DMS114 treated with DMSO at 0.1 percent for 48 hours (cell line): ENCODE measurements around the gene EPM2A.

Experiments used
- DNase-seq: peaks from one replicate; lab custom pipeline; 2025; ENCODE audit not compliant: unreplicated experiment; lab: John Stamatoyannopoulos, UW

Gene EPM2A

DNA sequence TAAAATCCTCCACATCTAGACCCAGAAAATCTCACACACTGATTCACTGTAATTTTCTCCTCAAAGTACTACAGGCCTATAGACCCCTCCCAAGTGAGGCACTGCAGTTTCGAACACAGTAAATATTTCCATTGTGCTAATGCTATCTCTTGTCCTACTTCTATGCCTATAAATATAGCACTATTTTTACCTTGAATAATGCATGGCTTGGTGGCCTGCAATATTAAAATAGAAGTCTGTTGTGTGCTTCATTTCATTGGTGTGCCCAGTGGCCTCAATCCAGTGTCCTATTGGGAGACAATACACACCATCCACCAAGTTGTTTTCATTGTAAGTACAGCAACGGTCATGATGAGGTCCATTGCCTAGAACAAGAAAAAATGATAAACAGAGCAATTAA lies 49.4 kb downstream of the EPM2A start:
- DNase-seq = no peak

DNA sequence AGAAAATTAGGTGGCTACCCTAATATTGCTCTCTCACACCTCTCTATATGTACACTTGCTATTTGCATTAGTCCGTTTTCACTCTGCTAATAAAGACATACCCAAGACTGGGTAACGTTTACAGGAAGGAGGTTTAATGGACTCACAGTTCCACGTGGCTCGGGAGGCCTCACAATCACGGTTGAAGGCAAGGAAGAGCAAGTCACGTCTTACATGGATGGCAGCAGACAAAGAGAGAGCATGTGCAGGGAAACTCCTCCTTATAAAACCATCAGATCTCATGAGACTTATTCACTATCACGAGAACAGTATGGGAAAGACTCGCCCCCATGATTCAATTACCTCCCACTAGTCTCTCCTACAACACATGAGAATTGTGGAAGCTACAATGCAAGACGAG lies 53.4 kb downstream of the EPM2A start:
- no peak for DNase-seq

DNA sequence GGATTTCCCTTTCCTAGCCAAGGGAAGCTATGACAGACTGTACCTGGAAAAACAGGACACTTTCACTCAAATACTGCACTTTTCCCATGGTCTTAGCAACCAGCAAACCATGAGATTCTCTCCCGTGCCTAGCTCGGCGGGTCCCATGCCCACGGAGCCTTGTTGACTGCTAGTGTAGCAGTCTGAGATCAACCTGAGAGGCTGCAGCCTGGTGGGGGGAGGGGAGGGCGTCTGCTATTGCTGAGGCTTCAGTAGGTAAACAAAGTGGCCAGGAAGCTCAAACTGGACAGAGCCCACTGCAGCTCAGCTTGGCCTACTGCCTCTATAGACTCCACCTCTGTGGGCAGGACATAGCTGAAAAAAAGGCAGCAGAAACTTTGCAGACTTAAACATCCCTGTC lies 61.8 kb downstream of the EPM2A start:
- DNase-seq = no peak

DNA sequence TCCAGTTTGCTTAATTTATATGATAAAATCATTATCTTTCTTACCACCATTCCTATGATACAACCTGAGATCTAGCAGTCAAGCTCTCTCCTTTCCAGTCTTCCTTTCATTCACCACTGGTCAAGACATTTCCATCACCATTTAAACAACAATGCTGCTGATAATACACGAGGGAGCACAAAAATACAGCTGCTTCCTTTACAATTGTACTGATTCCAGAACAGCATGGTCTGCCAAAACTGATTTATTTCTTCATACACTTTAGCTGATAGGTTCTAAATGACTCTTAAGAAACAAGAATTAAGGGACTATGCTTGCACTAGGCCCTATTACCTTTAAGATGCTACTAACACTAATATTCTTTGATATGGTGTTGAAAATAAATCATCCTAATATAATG lies 65.0 kb downstream of the EPM2A start:
- DNase-seq = no peak

DNA sequence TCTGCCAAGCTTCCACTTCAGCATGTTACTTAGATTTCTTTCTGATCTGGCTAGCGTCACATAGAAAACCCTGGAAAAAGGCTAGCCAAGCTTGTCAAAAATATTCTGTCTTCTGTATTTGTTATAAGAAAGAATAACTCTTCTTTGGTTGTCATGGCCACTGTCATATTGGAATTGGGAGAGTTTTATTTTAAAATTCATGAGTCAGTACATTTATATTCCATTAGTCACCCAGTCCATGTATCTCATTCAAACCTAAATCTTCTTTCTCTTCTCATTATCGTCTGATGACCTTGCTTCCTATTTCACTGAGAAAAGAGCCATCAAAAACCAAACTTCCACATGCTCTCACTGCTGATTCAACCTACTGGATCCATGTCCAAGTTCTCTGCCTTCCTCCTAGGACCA lies 65.7 kb downstream of the EPM2A start:
- no peak for DNase-seq

DNA sequence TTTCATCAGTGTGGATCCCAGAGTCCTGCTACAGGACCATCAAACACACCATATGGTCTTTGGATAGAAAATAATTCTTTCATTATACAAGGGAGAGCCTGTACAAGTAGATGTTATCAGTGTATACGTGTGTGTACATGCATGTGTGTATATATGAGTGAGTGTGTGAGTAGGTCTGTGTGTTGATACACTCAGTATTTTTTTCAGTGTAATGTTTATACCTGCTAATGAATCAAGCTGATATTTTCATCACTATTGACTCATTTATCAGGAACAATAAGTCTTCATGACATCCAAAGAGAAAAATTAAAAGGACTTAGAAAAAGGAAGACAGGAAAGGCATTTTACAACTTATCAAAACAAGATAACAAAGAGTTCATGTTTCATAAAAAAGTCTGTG lies 66.5 kb downstream of the EPM2A start:
- no peak for DNase-seq

DNA sequence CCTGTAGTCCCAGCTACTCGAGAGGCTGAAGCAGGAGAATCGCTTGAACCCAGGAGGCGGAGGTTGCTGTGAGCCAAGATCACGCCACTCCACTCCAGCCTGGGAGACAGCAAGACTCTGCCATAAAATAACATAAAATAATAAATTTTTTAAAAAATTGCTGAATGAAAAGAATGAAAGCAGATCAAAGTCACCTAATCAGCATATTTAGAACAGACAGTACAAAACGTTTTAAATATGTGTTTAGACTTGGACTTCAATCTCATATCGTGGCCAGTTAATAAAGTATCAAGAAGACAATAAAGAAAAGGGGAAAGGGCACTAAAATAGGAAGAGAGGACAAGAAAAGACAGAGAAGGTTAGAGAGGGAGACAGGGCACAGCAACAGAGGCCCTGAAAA lies 74.6 kb downstream of the EPM2A start:
- no peak for DNase-seq

DNA sequence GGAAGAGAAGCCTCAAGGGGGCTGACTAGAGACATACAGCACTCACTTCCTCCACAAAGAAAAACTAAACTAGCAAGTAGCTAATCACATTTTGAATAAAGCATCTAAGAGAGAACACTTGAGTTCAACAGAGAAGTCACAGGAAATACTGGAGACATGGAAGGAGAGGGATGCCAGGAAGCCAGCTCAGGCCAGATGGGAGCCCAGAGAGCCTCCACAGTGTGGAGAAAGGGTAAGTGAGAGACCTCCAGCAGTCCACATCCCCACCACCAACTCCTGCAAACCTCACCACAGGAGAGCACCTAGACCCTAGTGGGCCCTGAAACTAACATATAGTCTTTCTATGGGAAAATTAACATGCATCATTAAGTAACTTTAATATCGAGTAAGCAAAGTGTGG lies 79.2 kb downstream of the EPM2A start:
- no peak for DNase-seq

DNA sequence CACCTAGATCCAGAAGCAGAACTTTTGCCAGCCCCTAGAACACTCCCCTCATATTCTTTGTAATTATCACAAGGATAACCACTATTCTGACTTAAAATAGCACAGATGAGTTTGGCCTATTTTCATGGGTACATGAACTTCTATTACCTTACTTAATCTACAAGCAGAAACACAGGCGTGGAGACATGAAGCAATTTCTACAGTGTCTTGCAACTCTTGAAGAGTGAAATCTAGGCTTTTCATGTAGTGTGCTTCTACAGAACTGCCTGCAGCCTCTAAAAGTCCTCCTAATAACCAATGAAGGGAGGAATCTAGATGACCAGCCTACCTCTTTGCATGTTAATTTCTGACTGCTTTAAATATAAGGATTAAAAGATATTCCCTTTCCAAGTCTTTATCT lies 82.7 kb downstream of the EPM2A start:
- DNase-seq = no peak

DNA sequence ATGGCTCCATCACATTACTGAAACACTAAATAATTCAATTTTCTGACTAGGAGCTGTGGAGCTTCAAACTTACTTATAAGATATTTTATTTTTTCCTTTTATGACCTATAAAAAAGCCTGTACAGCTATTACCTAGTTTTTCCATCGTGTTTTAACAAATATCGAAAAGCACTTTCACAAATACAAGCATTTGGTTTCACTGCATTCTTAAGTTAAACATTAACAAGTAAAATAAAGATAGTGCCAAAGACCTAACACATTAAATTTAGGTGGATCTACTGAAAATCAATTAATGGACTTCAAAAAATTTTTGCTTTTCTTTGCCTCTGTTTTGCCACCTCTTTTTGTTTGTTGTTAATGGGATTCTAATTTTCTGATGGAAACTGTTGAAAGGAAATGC lies 83.3 kb downstream of the EPM2A start:
- DNase-seq = no peak

DNA sequence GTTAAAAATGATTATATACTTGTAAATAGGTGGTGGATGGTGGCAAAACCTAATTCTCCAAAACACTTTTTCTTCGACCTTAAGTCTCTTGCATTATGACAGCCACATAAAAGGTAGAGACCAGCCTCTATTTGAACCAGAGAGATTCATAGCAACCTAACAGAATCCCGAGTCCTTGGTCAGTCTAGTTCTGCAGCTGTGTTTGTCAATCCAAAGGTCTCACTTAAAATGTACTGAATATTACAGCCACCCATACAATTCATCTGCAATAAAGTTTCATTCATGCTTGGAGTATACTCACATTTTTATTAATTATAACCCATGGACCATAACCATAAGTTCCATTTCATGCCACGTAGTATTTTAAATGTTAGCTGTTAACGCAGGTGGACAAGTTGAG lies 87.2 kb downstream of the EPM2A start:
- no peak for DNase-seq

DNA sequence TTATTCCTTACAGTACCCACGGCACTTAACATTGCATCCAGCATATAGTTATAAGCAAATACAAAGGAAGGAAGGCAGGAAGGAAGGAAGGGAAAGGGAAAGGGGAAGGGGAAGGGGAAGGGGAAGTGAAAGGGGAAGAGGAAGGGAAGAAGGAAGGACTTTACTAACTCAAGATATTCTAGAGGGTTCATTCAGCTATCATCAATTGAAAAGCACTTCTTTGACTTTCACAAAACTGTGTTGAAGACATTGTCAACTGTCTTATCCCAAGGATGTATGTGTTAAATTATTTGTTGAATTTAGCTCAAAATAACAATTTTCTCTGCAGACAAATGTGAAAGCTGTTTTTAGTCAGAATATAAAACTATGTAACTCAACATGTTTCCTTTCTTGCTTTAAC lies 87.7 kb downstream of the EPM2A start:
- no peak for DNase-seq

DNA sequence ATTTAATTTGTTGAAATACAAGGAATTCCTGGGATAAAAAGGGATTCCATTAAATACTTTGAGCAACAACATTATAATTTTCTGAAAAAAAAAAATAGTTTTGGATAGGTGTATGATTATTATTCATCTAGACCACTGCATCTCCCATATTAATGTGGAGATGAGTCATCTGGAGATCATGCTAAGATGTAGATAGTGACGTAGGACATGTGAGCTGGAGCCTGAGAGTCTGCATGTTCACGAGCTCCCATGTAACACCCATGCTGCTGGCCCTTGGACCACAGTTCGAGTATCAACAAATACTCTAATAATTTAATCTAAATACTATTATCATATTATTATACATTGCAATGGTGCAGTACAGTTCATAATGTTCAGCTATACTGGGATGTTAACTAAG lies 91.6 kb downstream of the EPM2A start:
- DNase-seq = no peak

DNA sequence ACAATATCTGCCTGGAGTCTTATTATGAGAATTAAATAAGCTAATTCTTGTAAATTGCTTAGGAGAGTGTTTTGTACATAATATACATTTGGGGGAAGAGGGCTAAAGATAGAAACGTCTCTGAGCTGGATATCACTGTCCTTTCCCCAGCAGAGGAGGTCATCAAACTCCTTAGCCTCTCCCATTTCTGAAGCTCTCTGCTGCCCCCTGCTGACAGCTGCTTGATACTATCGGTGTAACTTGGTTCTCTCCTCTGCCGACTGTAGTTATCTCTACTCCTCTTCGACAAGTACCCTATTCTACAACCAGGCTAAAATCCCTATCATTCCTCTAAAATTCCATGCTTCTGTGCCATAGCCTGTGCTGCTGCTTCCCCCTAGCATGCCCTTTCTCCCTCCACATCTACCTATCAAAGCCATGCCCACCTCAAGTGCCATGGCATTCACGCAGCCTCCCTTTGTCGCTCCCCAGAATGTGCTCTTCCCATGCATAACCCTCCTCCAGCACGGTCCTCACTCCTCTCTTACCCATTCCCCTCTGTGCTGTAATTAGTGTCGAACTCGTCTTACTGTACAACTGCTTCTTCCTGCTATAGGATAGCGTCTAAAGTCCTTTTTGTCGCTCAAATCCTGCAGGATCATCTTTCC lies 101.2 kb downstream of the EPM2A start:
- DNase-seq = peak; percentile 11

DNA sequence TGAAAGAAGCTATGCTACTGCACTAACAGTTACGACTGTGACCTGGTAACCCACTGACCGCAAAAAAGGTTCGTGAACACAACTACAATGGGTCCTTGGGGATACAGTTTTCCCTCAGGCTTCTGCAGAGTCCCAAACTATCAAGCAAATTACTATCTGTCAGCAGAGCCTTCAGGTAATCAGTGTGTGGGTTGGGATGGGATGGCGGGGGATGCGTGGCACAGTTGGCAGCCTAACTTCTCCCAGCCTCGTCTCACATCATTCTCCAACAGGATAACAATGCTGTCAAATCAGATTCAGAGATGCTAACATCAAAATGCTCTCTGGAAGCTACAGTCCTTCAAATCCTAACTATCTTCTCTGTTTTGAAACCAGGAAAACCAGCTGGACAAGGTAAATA lies 102.3 kb downstream of the EPM2A start:
- no peak for DNase-seq

DNA sequence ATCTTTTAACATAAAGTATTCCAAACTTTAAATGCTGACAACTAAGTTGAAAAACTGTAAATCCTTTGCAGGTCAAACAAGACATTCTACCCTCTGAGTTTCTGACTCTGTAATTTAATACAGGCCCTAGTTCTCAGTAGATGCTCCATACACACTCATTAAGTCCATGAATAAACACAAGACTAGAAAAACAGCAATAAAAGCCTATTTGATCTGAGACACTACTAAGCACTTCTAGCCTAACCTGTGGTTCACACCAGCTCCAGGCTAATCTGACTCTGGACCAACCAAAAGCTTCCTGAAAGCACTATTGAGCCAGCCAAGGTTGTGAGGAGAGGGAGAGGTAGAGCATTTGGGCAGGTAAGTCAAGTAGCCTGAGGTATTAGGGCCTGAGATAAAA lies 103.9 kb downstream of the EPM2A start:
- no peak for DNase-seq

DNA sequence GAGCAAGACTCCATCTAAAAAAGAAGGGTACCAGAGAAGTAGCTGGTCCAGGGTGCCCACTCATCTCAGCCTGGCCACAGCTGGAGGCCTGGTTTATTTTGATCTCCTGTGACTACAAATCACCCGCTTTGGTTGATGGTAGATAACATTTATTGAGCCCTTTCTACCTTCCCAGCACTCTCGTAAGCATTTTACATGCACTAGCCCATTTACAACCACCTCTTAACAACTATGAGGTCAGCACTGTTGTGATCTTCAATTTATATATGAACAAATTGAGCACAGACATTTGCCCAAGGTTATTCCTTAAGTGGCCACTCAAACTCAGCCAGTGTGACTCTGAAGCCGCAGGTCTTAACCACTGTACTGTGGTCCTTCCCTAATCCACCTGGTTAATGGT lies 104.7 kb downstream of the EPM2A start:
- DNase-seq = no peak

DNA sequence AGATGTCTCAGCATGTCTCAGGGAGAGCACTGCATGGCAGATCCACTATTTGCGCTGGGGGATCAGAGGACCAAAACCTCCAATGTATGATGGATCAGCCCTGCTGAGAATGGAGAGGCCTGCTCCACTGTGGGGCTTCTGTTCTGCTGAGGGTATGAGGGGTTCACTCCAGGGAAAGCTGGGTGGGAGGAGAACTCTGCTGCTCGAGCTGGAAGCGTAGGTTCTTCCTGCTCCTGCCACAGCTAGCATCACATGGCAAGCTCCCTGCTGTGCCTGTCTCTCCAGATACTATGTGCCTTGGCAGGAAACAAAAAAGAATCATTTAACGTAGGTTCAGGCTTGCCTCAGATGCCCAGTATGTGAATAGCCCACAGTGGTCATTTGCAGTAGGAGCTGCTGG lies 105.8 kb downstream of the EPM2A start:
- no peak for DNase-seq

DNA sequence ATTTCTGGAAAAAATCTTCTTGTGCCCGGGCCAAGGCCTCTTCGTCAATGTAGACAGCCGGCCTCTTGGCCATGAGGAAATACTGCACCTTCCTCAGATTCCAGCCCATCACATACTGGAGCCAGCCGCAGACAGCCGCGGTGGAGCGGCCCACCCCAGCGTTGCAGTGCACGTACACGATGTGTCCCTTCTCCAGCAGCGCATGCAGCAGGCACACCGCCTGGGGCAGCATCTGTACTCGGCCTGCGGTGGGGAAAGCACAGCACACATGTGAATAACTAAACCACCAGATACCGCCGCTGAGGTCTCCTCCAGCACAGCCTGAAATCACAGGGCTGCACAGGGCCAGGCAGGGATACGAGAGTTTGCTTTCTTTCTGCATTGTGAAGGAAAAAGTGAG lies 107.9 kb downstream of the EPM2A start:
- no peak for DNase-seq

DNA sequence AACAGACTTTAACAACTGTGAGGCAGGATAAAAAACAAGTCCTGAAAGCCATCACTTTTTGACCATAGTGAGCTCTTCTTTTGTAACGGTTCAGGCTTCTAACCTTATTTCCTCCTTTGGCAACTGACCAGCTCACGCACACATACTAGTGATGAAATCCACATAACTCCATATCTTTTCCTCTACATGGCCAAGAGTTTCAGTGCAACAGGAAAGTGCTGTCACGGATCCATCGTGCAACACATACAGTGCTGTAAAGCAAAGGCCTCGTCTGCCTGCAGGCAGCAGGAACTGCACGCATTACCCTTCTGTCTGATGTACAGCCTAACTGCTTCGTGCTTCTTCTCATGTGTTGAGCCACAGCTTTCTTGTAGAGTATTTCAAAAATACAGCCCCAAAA lies 108.5 kb downstream of the EPM2A start:
- DNase-seq = no peak

DNA sequence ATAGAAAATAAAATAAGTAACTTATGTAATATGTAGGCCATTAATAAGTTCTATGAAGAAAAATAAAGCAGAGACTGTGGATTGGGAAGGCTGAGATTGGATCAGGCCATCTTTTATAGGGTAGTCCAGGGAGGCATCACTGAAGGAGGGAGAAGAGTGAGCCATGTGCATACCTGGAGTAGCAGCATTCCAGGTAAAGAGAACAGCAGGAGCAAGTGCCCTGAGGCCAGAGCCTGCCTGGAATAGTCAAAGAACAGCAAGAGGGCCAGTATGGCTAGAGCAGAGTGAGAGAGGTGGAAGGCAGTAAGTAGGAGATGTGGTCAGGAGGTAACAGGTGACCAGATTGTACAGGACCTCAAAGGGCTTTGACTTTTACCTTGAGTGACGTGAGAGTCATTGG lies 112.1 kb downstream of the EPM2A start:
- no peak for DNase-seq

DNA sequence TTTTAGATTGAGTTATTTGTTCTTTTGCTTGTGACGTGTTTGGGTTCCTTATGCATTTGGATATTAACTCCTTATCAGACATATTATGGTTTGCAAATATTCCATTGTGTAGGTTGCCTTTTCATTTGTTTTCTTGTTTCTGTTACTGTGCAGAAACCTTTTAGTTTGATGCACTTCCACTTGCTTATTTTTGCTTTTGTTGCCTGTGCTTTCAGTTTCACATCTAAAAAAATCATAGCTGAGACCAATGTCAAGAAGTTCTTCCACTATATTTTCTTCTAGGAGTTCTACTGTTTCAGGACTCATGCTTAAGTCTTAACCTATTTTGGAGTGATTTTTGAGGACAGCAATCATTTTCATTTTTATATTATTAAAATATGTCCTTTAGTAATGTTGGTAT lies 113.5 kb downstream of the EPM2A start:
- DNase-seq = no peak

DNA sequence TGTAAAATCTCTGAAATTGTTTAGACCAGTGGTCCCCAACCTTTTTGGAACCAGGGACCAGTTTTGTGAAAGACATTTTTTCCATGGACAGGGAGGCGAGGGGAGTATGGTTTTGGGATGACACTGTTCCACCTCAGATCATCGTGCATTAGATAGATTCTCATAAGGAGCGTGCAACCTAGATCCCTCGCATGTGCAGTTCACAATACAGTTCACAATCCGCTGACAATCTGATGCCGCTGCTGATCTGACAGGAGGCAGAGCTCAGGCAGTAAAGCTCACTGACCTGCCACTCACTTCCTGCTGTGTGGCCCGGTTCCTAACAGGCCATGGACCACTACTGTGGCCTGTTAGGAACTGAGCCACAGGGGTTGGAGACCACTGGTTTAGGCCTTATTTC lies 115.2 kb downstream of the EPM2A start:
- no peak for DNase-seq

DNA sequence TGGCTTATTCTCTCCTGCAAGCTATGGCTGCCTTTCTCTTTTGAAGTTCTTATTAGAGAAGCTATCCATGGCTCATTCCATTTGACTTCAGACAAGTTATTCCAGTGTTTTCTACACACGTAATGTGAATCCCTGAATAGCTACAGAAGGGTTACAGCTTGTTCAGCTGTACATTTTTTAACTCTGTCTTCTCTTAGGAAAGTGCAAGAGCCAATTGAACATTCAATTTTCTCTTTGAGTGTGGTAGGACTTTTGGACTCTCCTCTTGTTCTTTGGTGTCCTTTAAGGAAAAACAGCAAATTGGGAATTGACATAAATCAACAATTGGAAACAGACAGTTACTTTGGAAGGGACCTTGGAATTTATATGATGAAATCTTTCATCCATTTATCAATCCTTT lies 125.8 kb downstream of the EPM2A start:
- no peak for DNase-seq
